ENCODE measurements around the gene BLACAT1.

DNA sequence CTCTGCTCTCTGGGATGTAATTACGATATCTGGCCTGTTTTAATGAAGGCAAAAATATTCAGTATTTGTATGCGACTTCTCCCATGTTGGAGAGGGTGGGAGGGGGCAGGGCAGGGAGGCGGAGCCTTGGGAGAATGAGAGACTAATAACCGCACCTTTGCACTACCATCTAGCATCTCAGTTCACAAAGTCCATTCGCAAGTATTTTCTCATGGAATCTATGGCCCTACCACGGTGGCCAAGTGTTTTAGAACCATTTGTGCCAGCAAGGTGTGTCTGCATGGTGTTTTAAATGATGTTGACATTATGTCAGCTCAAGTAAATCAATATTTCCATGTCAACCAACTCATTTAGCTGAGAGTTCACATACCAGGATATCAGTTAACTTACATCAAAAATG, 14.3 kb upstream of the BLACAT1 start:
- TF ChIP-seq CHD2 (IDR thresholded peaks at IDR 0.05; ENCODE audit: low read length, partially characterized antibody) (no peak), FOXM1 (IDR thresholded peaks at IDR 0.05; ENCODE audit: low read depth) (no peak), EP300 (IDR thresholded peaks at IDR 0.05; ENCODE audit: borderline replicate concordance in 1 of 2, low read depth in 1 of 2, low read length in 1 of 2) (no peak)
- TF ChIP-seq, protein P1, sequence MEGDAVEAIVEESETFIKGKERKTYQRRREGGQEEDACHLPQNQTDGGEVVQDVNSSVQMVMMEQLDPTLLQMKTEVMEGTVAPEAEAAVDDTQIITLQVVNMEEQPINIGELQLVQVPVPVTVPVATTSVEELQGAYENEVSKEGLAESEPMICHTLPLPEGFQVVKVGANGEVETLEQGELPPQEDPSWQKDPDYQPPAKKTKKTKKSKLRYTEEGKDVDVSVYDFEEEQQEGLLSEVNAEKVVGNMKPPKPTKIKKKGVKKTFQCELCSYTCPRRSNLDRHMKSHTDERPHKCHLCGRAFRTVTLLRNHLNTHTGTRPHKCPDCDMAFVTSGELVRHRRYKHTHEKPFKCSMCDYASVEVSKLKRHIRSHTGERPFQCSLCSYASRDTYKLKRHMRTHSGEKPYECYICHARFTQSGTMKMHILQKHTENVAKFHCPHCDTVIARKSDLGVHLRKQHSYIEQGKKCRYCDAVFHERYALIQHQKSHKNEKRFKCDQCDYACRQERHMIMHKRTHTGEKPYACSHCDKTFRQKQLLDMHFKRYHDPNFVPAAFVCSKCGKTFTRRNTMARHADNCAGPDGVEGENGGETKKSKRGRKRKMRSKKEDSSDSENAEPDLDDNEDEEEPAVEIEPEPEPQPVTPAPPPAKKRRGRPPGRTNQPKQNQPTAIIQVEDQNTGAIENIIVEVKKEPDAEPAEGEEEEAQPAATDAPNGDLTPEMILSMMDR (IDR thresholded peaks at IDR 0.05): no peak
